ENCODE results near the gene COL4A2. TPM values are rescaled to one million over a fixed set of nuclear protein-coding genes. Genes with fewer than 3 reads are reported as not detected.
A peak's percentile ranks its signal among the peaks of the same experiment; 100 is the strongest.

COL4A2 gene
- polyA plus RNA-seq, 1 donor from 2014 or later, result not detected

GRCh38 chr13:110348309-110349105 lies 41.4 kb downstream of the COL4A2 start:
- peaks cover 0 to 4% (median 0%) of the 10 kb centered on the region in 3 donors for H3K9me3 Mint-ChIP-seq
- no peaks in the 10 kb centered on the region for H3K4me1 Mint-ChIP-seq
- no peak overlapping the region for H3K27ac Mint-ChIP-seq
- peaks cover 2% of the 10 kb centered on the region for H3K36me3 Mint-ChIP-seq
- no peak overlapping the region for H3K4me3 Mint-ChIP-seq
- peaks cover 5% of the 10 kb centered on the region for H3K27me3 Mint-ChIP-seq

DNA sequence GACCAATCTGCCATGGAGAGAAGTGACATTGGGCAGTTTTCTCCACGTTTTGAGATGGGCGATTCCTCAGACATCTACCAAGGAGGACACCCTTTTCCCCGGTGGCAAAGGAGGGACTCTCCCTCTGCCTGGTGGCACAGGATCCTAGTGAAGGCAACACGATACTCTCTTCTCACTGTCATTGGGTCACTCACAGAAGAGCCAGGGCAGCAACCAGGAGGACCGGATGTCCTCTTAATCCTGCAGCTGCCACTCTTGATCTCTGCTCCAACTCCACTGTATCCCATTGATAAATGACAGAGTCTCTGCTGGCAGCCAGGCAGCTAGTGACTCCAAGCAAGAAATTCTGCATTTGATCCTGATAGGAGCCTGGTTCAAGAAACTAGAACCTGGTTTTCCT lies 42.2 kb downstream of the COL4A2 start:
- H3K27me3 Mint-ChIP-seq, result peaks cover 6% of the 10 kb centered on the region
- no peak overlapping the region for H3K4me3 Mint-ChIP-seq
- H3K27ac Mint-ChIP-seq, result no peak overlapping the region
- H3K36me3 Mint-ChIP-seq, result peaks cover 2% of the 10 kb centered on the region
- no peaks in the 10 kb centered on the region for H3K4me1 Mint-ChIP-seq
- H3K9me3 Mint-ChIP-seq, result peaks cover 0 to 2% (median 0%) of the 10 kb centered on the region in 3 donors

DNA sequence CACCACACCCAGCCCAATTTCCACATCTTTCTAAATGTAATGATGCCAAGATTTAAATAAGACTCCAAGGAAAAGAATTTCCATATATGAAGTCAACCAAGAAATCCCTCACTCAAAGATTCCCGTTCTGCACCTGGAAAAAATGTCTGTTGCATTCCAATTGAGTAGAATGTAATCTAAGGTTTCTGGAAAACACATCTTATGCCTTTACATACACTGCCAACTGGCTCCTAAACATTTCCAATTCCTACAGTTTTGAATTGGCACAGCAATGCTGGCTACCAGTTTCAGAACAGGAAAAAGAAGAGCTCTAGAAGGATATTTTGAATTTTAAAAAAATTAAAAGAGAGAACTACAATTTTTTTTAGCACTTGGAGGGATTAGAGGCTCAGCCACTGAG lies 43.0 kb downstream of the COL4A2 start:
- H3K27me3 Mint-ChIP-seq, result peaks cover 6% of the 10 kb centered on the region
- H3K4me3 Mint-ChIP-seq, result no peak overlapping the region
- no peak overlapping the region for H3K27ac Mint-ChIP-seq
- no peaks in the 10 kb centered on the region for H3K4me1 Mint-ChIP-seq
- no peaks in the 10 kb centered on the region for H3K36me3 Mint-ChIP-seq
- H3K9me3 Mint-ChIP-seq, result peaks cover 0 to 2% (median 0%) of the 10 kb centered on the region in 3 donors

GRCh38 chr13:110350509-110350908 lies 43.4 kb downstream of the COL4A2 start:
- no peaks in the 10 kb centered on the region for H3K4me1 Mint-ChIP-seq
- H3K27ac Mint-ChIP-seq, result no peak overlapping the region

DNA sequence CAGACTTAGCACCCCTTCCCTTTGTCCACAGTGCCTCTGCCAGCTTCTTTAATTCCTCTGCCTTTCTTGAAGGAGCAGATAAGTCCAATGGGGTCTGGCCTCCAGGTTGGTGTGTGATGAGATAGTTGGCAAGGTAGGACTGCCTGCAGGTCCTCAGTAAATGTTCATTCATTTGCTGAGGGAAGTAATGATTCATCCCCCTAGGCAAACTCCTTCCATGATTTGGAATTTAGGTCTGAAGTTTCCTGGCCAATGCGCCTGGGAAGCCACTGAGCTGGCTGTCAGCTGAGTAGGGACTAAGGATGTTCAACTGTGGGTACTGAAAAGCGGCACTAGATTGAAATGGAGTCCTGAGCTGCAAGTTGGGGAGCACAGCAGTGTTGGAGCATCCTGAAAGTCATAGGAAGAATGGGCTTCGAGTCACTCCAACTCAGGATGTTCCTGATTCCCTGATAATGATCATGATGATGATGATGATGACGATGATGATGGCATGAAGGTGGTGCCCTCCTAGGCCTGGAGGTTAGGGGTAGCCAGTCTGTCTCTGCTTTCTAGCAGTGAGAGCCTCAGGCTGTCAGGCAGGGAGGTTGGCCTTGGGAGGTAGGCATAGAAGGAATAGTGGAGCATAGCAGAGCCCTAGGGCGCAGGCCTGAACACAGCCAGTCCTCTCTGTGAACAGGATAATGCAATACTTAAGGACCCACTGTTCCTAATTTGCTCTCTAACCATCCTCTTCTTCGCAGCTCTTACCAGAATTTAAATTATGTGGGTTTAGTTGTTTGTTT lies 44.7 kb downstream of the COL4A2 start:
- Mint-ChIP-seq H3K4me3 (no peak overlapping the region), H3K9me3 (peaks cover 0 to 2% (median 0%) of the 10 kb centered on the region in 3 donors), H3K27ac (no peak overlapping the region), H3K36me3 (no peaks in the 10 kb centered on the region), H3K27me3 (peaks cover 6% of the 10 kb centered on the region), H3K4me1 (no peaks in the 10 kb centered on the region)

More at GRCh38 chr13:110350509-110350908, 43.4 kb downstream of the COL4A2 start:
- Mint-ChIP-seq H3K27me3 (peaks cover 6% of the 10 kb centered on the region), H3K36me3 (no peaks in the 10 kb centered on the region), H3K9me3 (peaks cover 0 to 2% (median 0%) of the 10 kb centered on the region in 3 donors), H3K4me3 (no peak overlapping the region)

DNA sequence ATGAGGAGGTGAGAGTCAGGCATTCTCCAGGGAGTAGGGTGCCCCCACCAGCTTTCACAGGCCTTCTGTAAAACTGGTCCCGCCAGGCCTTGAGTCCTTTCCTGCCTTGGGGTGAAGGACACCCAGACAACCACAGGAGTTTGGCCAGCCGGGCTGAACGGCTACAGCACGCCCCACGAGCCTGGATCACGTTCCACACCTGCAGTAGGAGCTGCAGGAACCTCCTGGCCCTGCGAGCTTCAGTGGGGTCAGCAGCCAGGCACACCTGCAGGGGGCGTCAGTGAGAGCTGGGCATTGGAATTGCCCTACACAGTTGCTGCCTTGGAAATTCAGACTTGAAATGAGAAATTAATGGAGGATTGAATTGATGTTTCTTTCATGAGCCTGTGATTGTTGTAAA lies 45.7 kb downstream of the COL4A2 start:
- Mint-ChIP-seq H3K9me3 (peaks cover 0 to 2% (median 0%) of the 10 kb centered on the region in 3 donors), H3K36me3 (no peaks in the 10 kb centered on the region), H3K27ac (no peak overlapping the region), H3K27me3 (peaks cover 6% of the 10 kb centered on the region), H3K4me3 (no peak overlapping the region), H3K4me1 (no peaks in the 10 kb centered on the region)

DNA sequence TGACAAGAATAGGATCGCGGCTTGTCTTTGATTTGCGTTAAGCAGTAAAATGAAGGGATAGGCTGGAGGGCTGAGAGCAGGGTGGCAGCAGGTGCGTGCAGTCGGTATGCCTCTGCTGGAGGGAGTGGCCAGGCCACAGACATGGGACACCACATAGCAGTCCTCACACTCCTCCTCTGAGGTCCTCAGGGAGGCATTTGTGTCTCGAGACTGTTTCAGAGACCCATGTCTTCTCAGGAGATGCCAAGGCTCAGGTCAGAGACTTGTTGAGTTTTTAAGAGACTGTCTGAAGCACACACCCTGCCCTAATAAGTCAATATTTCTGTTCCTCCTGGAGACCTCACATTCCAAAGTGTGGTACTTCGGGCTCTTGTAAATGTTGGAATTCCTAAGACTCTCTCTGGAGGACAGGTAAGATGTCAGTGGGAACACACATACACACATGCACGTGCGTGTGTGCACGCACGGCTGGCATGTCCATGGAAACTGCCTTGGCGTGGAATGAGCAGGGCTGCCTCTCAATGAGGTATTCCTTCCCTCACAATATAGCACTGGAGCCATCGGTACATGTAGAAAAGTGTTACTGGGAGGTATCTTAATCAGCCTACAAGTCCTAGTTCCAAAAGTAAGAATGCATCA lies 46.4 kb downstream of the COL4A2 start:
- Mint-ChIP-seq H3K4me3 (no peak overlapping the region), H3K27me3 (peaks cover 6% of the 10 kb centered on the region), H3K27ac (no peak overlapping the region), H3K36me3 (no peaks in the 10 kb centered on the region), H3K9me3 (no peaks in the 10 kb centered on the region), H3K4me1 (no peaks in the 10 kb centered on the region)

- no peaks in the 10 kb centered on the region for H3K4me1 Mint-ChIP-seq
- peaks cover 6% of the 10 kb centered on the region for H3K27me3 Mint-ChIP-seq
- H3K4me3 Mint-ChIP-seq, result peak overlapping the region in 1 of 4 donors; percentile 19
- no peaks in the 10 kb centered on the region for H3K9me3 Mint-ChIP-seq
- H3K36me3 Mint-ChIP-seq, result no peaks in the 10 kb centered on the region
- H3K27ac Mint-ChIP-seq, result no peak overlapping the region
Measured at GRCh38 chr13:110354123-110354627, 47.1 kb downstream of the COL4A2 start.

DNA sequence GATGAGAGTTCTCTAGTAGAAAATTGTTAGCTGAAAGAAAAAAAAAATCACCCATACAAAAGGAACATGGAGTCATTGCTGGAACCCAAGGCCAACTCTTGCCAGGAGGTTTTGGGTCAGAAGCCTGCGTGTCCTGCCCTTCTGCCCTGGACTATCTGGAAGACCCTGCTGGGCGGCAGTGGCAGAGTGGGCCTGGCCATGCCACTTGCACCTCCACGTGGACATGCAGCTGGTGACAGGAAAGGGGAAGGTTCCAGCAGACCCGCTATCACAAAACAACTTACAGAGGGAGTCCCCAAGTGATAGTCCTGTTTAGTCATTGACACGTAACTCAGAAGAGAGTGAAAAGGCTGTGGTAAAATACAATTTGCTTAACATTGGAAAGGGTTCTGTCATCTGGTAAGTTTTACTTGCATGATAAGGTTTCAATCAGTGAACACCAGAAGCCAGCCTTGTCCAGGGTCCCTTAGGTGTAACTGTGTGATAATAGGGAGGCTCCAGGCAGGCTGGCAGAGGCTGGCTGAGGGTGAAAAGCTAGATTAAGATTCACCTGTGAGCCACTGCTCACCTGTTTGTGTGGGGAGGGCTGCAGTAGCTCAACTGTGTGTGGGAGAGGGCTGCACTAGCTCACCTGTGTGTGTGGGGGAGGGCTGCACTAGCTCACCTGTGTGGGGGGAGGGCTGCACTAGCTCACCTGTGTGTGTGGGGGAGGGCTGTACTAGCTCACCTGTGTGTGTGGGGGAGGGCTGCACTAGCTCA lies 47.8 kb downstream of the COL4A2 start:
- Mint-ChIP-seq H3K4me3 (no peak overlapping the region), H3K36me3 (no peaks in the 10 kb centered on the region), H3K4me1 (no peaks in the 10 kb centered on the region), H3K27me3 (peaks cover 3% of the 10 kb centered on the region), H3K27ac (no peak overlapping the region), H3K9me3 (no peaks in the 10 kb centered on the region)

DNA sequence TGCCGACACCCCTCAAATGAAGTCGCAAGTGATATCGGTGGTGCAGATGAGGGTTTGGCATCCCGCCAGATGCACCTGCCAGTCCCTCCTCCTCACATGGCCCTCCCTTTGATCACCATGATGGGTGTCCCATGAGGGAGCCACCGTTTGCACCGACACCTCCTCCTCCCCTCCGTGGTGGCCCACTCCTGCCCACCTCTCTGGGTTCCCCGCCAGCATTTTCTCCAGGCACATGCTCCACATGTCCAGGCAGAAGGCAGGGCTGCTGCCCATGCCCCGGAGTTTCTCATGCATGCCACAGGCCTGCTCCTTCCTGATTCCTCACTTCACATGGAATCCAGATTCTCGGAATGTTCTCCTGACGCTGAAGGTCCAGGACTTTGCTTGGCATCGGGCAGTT lies 49.3 kb downstream of the COL4A2 start:
- H3K9me3 Mint-ChIP-seq, result no peaks in the 10 kb centered on the region
- H3K27ac Mint-ChIP-seq, result no peak overlapping the region
- H3K27me3 Mint-ChIP-seq, result peaks cover 3% of the 10 kb centered on the region
- H3K36me3 Mint-ChIP-seq, result no peaks in the 10 kb centered on the region
- H3K4me1 Mint-ChIP-seq, result no peaks in the 10 kb centered on the region
- H3K4me3 Mint-ChIP-seq, result peak overlapping the region in 1 of 4 donors; percentile 3

GRCh38 chr13:110358381-110358780 lies 51.3 kb downstream of the COL4A2 start:
- Mint-ChIP-seq H3K4me3 (no peak overlapping the region), H3K9me3 (no peaks in the 10 kb centered on the region), H3K36me3 (no peaks in the 10 kb centered on the region), H3K4me1 (no peaks in the 10 kb centered on the region), H3K27me3 (peaks cover 6% of the 10 kb centered on the region), H3K27ac (no peak overlapping the region)

DNA sequence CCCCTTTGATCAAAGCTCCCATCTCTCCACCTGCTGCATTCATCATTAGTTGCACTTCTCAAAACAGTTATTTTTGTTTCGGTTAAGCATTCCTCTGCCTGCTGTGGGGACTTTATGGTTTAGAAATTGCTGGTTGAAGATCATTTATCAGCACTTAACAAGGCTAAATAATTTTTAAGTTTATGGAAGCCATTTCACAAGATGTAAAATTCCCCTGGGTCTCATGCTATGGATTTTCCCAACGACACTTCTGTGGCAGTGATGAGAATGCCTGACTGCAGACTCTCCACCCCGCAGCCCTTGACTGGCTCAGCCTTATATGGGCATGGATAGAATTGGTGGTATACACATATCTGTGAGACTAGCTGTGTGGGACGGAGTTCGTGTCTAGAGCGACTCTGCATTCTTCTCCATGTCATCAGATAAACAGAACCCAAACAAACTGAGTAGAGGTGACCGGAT lies 52.8 kb downstream of the COL4A2 start:
- Mint-ChIP-seq H3K27ac (no peak overlapping the region), H3K9me3 (no peaks in the 10 kb centered on the region), H3K36me3 (no peaks in the 10 kb centered on the region), H3K27me3 (peaks cover 4% of the 10 kb centered on the region), H3K4me3 (no peak overlapping the region), H3K4me1 (no peaks in the 10 kb centered on the region)

DNA sequence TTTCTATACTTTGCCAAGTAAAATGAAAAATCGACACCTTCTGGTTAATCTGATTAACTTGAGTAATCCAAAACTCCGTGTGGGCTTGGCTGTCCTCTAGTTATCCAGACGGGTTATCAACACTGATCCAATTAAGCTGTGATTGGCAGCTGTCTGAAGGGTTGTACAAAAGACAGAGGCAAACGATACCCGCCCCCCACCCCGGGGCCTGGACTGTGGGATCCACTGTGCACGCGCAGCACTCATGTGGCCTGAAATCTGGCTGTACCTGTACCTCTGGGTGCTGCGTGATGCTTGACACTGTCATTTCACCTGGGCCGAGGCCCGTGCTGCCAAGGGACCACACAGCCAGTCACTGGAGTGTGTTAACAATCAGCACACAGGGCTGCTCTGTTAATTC lies 53.5 kb downstream of the COL4A2 start:
- H3K4me3 Mint-ChIP-seq, result no peak overlapping the region
- no peaks in the 10 kb centered on the region for H3K4me1 Mint-ChIP-seq
- peaks cover 4% of the 10 kb centered on the region for H3K27me3 Mint-ChIP-seq
- H3K27ac Mint-ChIP-seq, result no peak overlapping the region
- no peaks in the 10 kb centered on the region for H3K36me3 Mint-ChIP-seq
- no peaks in the 10 kb centered on the region for H3K9me3 Mint-ChIP-seq

DNA sequence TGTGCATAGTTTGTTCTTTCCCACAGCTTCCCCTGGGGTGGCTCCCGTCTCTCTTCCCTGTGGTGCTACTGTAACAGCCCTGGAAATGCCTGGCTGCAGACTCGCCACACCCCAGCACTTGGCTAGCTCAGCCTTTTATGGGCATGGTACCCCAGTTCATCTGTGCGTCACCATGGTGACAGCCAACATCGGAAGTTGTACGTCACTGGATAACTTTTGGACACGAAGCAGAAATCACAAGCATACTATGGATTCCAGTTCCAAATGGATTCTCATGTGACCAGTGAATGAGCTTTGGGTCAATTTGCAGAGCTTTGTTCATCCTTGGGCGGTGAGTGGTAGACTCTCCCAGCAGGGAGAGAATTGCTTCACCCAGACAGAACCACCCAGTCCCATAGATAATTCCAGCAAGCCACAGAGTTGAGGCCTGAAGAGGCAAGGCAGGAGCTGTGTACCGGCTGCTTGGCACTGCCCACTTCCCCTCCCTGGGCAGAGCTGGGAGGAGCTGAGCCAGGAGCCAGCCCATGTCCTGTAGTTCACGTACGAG lies 54.4 kb downstream of the COL4A2 start:
- no peaks in the 10 kb centered on the region for H3K36me3 Mint-ChIP-seq
- H3K9me3 Mint-ChIP-seq, result no peaks in the 10 kb centered on the region
- H3K27me3 Mint-ChIP-seq, result peaks cover 4% of the 10 kb centered on the region
- peak overlapping the region in 1 of 3 donors; percentile 63 for H3K27ac Mint-ChIP-seq
- no peaks in the 10 kb centered on the region for H3K4me1 Mint-ChIP-seq
- H3K4me3 Mint-ChIP-seq, result no peak overlapping the region
